Chondrocyte (in vitro differentiated cells): ENCODE data around the gene AFF2. TPM values are rescaled to one million over a fixed set of nuclear protein-coding genes. Genes with fewer than 3 reads are reported as not detected.

Source experiments
- DNase-seq: peaks from one replicate; pipeline ENCODE4 v3.0.0; 2021; ENCODE audit warnings: mixed read lengths, low spot score
- H3K27ac Mint-ChIP-seq: one replicate; pipeline ENCODE4 v1.8.0; 2021; ENCODE audit warnings: mild to moderate bottlenecking, moderate library complexity, mixed read lengths; ENCODE audit not compliant: unreplicated experiment
- H3K27me3 Mint-ChIP-seq: 2 replicates; pipeline ENCODE4 v1.8.0; 2021; ENCODE audit warnings: low read depth, mixed read lengths
- H3K36me3 Mint-ChIP-seq: 2 replicates; pipeline ENCODE4 v1.8.0; 2021; ENCODE audit warnings: low read depth, mixed read lengths
- H3K4me1 Mint-ChIP-seq: 2 replicates; pipeline ENCODE4 v1.8.0; 2021; ENCODE audit warnings: low read depth, mild to moderate bottlenecking, mixed read lengths
- H3K4me3 Mint-ChIP-seq: one replicate; pipeline ENCODE4 v1.8.0; 2021; ENCODE audit warnings: mild to moderate bottlenecking, moderate library complexity, mixed read lengths; ENCODE audit not compliant: unreplicated experiment
- H3K9me3 Mint-ChIP-seq: 2 replicates; pipeline ENCODE4 v1.8.0; 2021; ENCODE audit warnings: low read depth, mixed read lengths
- total RNA-seq: library from RNA; stranded (reverse); gene quantifications from 3 replicates; pipeline ENCODE4 v1.2.1, GENCODE V29; 2021
- TF ChIP-seq, protein P1 (sequence below): fragments of 200-600 bp; sonication (generic); IDR thresholded peaks from 2 replicates; pipeline ENCODE4 v1.5.0; 2021; ENCODE audit warnings: antibody characterized with exemption, mild to moderate bottlenecking, moderate library complexity

AFF2 gene
- total RNA-seq, 1 donor from 2014 or later = 22.4 TPM

- Mint-ChIP-seq H3K27ac (peak overlapping the region; percentile 49), H3K4me1 (peaks cover 7% of the 10 kb centered on the region), H3K9me3 (peaks cover 3% of the 10 kb centered on the region), H3K36me3 (no peaks in the 10 kb centered on the region), H3K27me3 (no peaks in the 10 kb centered on the region), H3K4me3 (peak overlapping the region; percentile 80)
- TF ChIP-seq, protein P1, sequence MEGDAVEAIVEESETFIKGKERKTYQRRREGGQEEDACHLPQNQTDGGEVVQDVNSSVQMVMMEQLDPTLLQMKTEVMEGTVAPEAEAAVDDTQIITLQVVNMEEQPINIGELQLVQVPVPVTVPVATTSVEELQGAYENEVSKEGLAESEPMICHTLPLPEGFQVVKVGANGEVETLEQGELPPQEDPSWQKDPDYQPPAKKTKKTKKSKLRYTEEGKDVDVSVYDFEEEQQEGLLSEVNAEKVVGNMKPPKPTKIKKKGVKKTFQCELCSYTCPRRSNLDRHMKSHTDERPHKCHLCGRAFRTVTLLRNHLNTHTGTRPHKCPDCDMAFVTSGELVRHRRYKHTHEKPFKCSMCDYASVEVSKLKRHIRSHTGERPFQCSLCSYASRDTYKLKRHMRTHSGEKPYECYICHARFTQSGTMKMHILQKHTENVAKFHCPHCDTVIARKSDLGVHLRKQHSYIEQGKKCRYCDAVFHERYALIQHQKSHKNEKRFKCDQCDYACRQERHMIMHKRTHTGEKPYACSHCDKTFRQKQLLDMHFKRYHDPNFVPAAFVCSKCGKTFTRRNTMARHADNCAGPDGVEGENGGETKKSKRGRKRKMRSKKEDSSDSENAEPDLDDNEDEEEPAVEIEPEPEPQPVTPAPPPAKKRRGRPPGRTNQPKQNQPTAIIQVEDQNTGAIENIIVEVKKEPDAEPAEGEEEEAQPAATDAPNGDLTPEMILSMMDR = no peak
- DNase-seq = peak; percentile 92
Observed at GRCh38 chrX:148501386-148502066, 1.1 kb downstream of the AFF2 start.

- no peak overlapping the region for H3K27ac Mint-ChIP-seq
- no peak overlapping the region for H3K4me3 Mint-ChIP-seq
- H3K27me3 Mint-ChIP-seq = no peaks in the 10 kb centered on the region
- peaks cover 11% of the 10 kb centered on the region for H3K4me1 Mint-ChIP-seq
- H3K9me3 Mint-ChIP-seq = peaks cover 2% of the 10 kb centered on the region
- no peak for DNase-seq
- H3K36me3 Mint-ChIP-seq = no peaks in the 10 kb centered on the region
- TF ChIP-seq, protein P1 = no peak
Observed at GRCh38 chrX:148504506-148504905, 4.1 kb downstream of the AFF2 start.

GRCh38 chrX:148507418-148507817 lies 7.0 kb downstream of the AFF2 start:
- Mint-ChIP-seq H3K36me3 (no peaks in the 10 kb centered on the region), H3K27me3 (no peaks in the 10 kb centered on the region), H3K4me1 (peaks cover 8% of the 10 kb centered on the region), H3K4me3 (no peak overlapping the region), H3K27ac (no peak overlapping the region), H3K9me3 (peaks cover 2% of the 10 kb centered on the region)
- DNase-seq = no peak
- TF ChIP-seq, protein P1 = no peak

- peaks cover 2% of the 10 kb centered on the region for H3K9me3 Mint-ChIP-seq
- H3K4me3 Mint-ChIP-seq = no peak overlapping the region
- H3K36me3 Mint-ChIP-seq = no peaks in the 10 kb centered on the region
- H3K27ac Mint-ChIP-seq = no peak overlapping the region
- no peaks in the 10 kb centered on the region for H3K4me1 Mint-ChIP-seq
- no peaks in the 10 kb centered on the region for H3K27me3 Mint-ChIP-seq
- no peak for DNase-seq
- TF ChIP-seq, protein P1 = no peak
Observed at GRCh38 chrX:148512453-148512852, 12.0 kb downstream of the AFF2 start.

GRCh38 chrX:148513661-148514060 lies 13.2 kb downstream of the AFF2 start:
- TF ChIP-seq, protein P1 = no peak
- no peaks in the 10 kb centered on the region for H3K36me3 Mint-ChIP-seq
- H3K27ac Mint-ChIP-seq = no peak overlapping the region
- H3K27me3 Mint-ChIP-seq = no peaks in the 10 kb centered on the region
- no peak for DNase-seq
- no peak overlapping the region for H3K4me3 Mint-ChIP-seq
- no peaks in the 10 kb centered on the region for H3K9me3 Mint-ChIP-seq
- H3K4me1 Mint-ChIP-seq = no peaks in the 10 kb centered on the region
